Prostate gland (tissue), 2 donors: ENCODE data around the gene SYT17. TPM values are rescaled to one million over a fixed set of nuclear protein-coding genes. Genes with fewer than 3 reads are reported as not detected.

Experiments used
- DNase-seq: peaks from one replicate; pipeline ENCODE4 v3.0.0-alpha.2; 2019; ENCODE audit warnings: low spot score
- H3K27ac ChIP-seq, 2 donors: fragments of 200-600 bp; sonication (generic); 2 replicates each; pipeline ENCODE4 v1.5.1; 2017 to 2019
- H3K27me3 ChIP-seq: fragments of 200-600 bp; sonication (generic); replicated peaks from 2 replicates; pipeline ENCODE4 v1.5.1; 2019; ENCODE audit not compliant: insufficient read depth
- H3K36me3 ChIP-seq, 2 donors: fragments of 200-600 bp; sonication (generic); 1 replicate in 1 of 2; 2 replicates in 1 of 2; pipeline versions ENCODE4 v1.5.1 to v1.8.1; 2017 to 2019
- H3K4me1 ChIP-seq: fragments of 200-600 bp; sonication (generic); replicated peaks from 2 replicates; pipeline ENCODE4 v1.5.1; 2019
- H3K4me3 ChIP-seq, 2 donors: fragments of 200-600 bp; sonication (generic); 2 replicates each; pipeline ENCODE4 v1.5.1; 2017 to 2019
- H3K9me3 ChIP-seq: fragments of 200-600 bp; sonication (generic); 2 replicates; pipeline ENCODE4 v1.5.1; 2017
- CTCF ChIP-seq, 4 experiments: fragments of 200-600 bp in 2 of 4; fragments of 450-650 bp in 2 of 4; sonication (generic) in 2 of 4; IDR thresholded peaks; 1 replicate in 3 of 4; 2 replicates in 1 of 4; pipeline ENCODE4 v1.5.1; 2016 to 2019; ENCODE audit warnings: antibody characterized with exemption in 4 of 4, mild to moderate bottlenecking in 2 of 4, moderate library complexity in 2 of 4
- POLR2A ChIP-seq: fragments of 450-650 bp; IDR thresholded peaks from one replicate; pipeline ENCODE4 v1.6.1; 2016; ENCODE audit warnings: antibody characterized with exemption, mild to moderate bottlenecking
- POLR2AphosphoS5 ChIP-seq: sonication (generic); formaldehyde crosslinking; IDR thresholded peaks from one replicate; pipeline ENCODE4 v1.6.1; 2017; ENCODE audit warnings: antibody characterized with exemption
- WGBS: methylation state at CpG from one replicate; pipeline ENCODE4 v1.1.5; 2018; 5-methylcytosine and 5-hydroxymethylcytosine counted together
- intact Hi-C: fragments of 100-400 bp; cut with DNase I; formaldehyde crosslinking; loops from one replicate; pipeline ENCODE4 v1.14.2; 2022
- total RNA-seq, 2 donors: library from RNA; depleted of rRNA; stranded (reverse); fragments of >200 nt; gene quantifications; one replicate each; pipeline ENCODE4 v1.1.0, GENCODE V29; 2016

SYT17 gene
- total RNA-seq, 2 donors from 2014 or later: 24.3 to 32.4 TPM

- H3K36me3 ChIP-seq: no peaks in the 10 kb centered on the region
- no peak overlapping the region for H3K27ac ChIP-seq
- peaks cover 21% of the 10 kb centered on the region for H3K4me1 ChIP-seq
- H3K9me3 ChIP-seq: no peaks in the 10 kb centered on the region
- 95% methylated on average over 1 of the region's 1 CpG for WGBS
- no peaks in the 10 kb centered on the region for H3K27me3 ChIP-seq
- intact Hi-C loops: loop anchor here (10.0 kb wide), 1 partner anchor 49 kb away; no protein-coding TSS in a partner anchor
- TF ChIP-seq POLR2A (no peak), POLR2AphosphoS5 (no peak), CTCF (IDR thresholded peaks at IDR 0.05) (no peak)
- no peak overlapping the region for H3K4me3 ChIP-seq
- DNase-seq: no peak
Observed at GRCh38 chr16:19133600-19133999, 34.4 kb upstream of the SYT17 start.

DNA sequence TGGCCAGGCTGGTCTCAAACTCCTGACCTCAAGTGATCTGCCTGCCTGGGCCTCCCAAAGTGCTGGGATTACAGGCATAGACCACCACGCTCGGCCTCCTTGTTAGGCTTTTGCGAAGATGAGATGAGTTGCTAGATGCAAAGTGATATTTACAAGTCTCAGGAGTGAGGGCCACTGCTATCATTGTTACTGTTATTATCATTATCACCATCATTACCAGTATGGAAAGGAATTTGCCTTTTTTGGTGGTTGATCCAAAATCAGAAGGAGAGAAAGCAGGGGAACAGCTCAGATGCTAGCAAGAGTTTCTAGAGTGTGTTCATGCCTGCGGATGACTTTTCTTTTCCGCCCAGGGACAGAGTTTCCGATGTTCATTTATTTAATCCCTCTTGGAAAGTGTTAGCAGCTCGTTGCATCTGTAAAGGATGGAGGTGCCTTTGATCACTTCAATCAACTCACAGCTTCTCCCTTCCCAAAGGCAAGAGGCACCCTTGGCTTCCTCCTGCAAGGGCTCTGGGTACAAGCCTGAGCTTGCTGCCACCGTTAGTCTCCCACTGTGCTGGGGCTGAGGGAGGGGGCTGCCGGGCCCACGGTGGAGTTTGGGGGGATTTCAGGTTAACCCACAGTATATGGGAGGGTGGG is 32.7 kb upstream of the SYT17 start:
- Histone ChIP-seq H3K27ac (peak overlapping the region in 1 of 2 donors; percentile 7), H3K4me3 (no peak overlapping the region), H3K4me1 (peaks cover 20% of the 10 kb centered on the region), H3K9me3 (no peaks in the 10 kb centered on the region), H3K27me3 (no peaks in the 10 kb centered on the region), H3K36me3 (no peaks in the 10 kb centered on the region)
- WGBS: 49% methylated on average over 10 of the region's 10 CpGs
- intact Hi-C loops: loop anchor here (10.0 kb wide), 1 partner anchor 51 kb away; no protein-coding TSS in a partner anchor
- TF ChIP-seq POLR2AphosphoS5 (no peak), POLR2A (no peak)
- no peak for DNase-seq

DNA sequence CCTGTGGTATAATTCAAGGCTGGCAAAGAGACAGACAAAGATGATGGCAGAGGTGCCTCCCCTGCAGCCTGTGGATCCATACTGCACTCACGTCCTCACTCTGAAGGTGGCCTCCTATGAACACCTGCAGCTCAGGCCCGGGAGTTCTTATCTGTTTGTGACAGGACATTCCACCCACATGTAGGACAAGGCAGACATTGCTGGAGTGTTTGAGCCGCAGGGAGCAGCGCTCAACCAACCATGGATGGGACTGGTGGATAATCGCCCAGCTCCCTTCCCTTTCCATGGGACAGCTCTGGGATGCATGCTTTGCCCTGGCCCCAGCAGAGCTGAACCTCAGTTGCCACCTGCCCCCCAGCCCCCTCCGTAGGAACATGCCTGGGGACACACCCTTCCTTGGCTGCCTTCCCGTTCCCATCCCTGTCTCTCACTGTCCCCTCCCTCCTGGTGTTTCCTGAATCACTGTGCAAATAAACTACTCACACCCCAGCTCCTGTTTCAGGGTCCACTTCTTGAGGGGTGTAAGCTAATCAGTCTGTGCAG is 32.1 kb upstream of the SYT17 start:
- intact Hi-C loops: loop anchor here (10.0 kb wide), 1 partner anchor 51 kb away; no protein-coding TSS in a partner anchor
- Histone ChIP-seq H3K36me3 (no peaks in the 10 kb centered on the region), H3K4me3 (no peak overlapping the region), H3K4me1 (peaks cover 18% of the 10 kb centered on the region), H3K27ac (peak overlapping the region; percentile 46 to 62), H3K9me3 (no peaks in the 10 kb centered on the region), H3K27me3 (no peaks in the 10 kb centered on the region)
- WGBS: 31% methylated on average over 7 of the region's 7 CpGs
- TF ChIP-seq CTCF (IDR thresholded peaks at IDR 0.05) (no peak), POLR2AphosphoS5 (peak; percentile 35), POLR2A (no peak)
- DNase-seq: peak; percentile 69

DNA sequence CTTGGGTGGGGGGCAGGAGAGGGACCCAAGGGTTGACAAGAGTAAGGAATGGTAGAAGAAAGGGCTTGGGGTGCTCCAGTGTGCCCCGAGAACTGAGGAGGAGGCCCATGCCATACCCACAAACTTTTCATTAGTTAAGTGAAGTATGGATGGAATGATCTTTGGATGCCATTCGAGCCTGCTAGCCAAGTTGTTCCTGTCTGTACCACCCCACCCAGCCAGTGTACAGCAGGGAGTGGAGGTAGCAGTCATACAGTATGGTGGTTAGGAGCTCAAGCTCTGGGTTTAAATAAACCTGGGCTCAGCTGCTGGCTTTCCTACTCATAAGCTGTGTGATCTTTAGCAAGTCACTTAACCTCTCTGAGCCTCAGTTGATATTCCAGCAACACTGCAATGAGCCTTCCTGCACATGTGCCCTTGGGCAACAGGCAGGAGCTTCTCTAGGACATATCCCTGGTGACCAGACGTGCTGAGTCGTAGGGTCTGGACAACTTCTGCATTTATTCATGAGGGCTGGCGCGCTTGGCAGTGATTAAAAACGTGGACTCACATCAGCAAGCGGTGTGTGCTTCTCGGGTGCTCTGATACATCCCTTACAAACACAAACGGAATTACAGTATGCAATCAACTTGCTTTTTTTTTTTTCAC is 31.4 kb upstream of the SYT17 start:
- TF ChIP-seq POLR2A (no peak), CTCF (IDR thresholded peaks at IDR 0.05) (no peak), POLR2AphosphoS5 (no peak)
- H3K9me3 ChIP-seq: no peaks in the 10 kb centered on the region
- intact Hi-C loops: loop anchor here (10.0 kb wide), 1 partner anchor 52 kb away; no protein-coding TSS in a partner anchor
- H3K36me3 ChIP-seq: no peaks in the 10 kb centered on the region
- peaks cover 15% of the 10 kb centered on the region for H3K4me1 ChIP-seq
- no peak overlapping the region for H3K4me3 ChIP-seq
- WGBS: 26% methylated on average over 10 of the region's 10 CpGs
- H3K27ac ChIP-seq: peak overlapping the region; percentile 46 to 62
- no peaks in the 10 kb centered on the region for H3K27me3 ChIP-seq
- DNase-seq: no peak
